ENCODE data around the gene CDC42EP4.

The CDC42EP4 gene

GRCh38 chr17:73291260-73291801 is 20.5 kb downstream of the CDC42EP4 start:
- Histone ChIP-seq H3K4me1 (ENCODE audit: low read depth, poor library complexity, severe bottlenecking) (peaks cover 24% of the 10 kb centered on the region), H3K4me2 (peak overlapping the region; percentile 98), H3K27ac (peak overlapping the region; percentile 88), H3K36me3 (ENCODE audit: insufficient read depth) (no peaks in the 10 kb centered on the region), H3K4me3 (IDR thresholded peaks at IDR 0.05; ENCODE audit: insufficient read depth, low read depth, low read length) (no peak overlapping the region), H3K27me3 (ENCODE audit: insufficient read depth, low read depth) (no peaks in the 10 kb centered on the region), H3K79me2 (ENCODE audit: insufficient read depth, low read depth) (peaks cover 7% of the 10 kb centered on the region; the same call in 1 of the 2 replicates), H3K9ac (peak overlapping the region; percentile 73), H2AFZ (ENCODE audit: low read depth) (peak overlapping the region; percentile 73), H4K20me1 (ENCODE audit: insufficient read depth) (no peaks in the 10 kb centered on the region)
- TF ChIP-seq CTCF (conservative IDR thresholded peaks at IDR 0.05; ENCODE audit: low read depth, low read length), result no peak

- no peaks in the 10 kb centered on the region for H3K36me3 ChIP-seq (ENCODE audit: insufficient read depth)
- H3K9ac ChIP-seq, result peak overlapping the region; percentile 73; the same call in 1 of the 2 replicates
- peak overlapping the region; percentile 98 for H3K4me2 ChIP-seq
- peaks cover 24% of the 10 kb centered on the region for H3K4me1 ChIP-seq (ENCODE audit: low read depth, poor library complexity, severe bottlenecking)
- H3K79me2 ChIP-seq (ENCODE audit: insufficient read depth, low read depth), result peaks cover 7% of the 10 kb centered on the region; the same call in 1 of the 2 replicates
- peak overlapping the region; percentile 73 for H2AFZ ChIP-seq (ENCODE audit: low read depth)
- H4K20me1 ChIP-seq (ENCODE audit: insufficient read depth), result no peaks in the 10 kb centered on the region
- no peak overlapping the region for H3K4me3 ChIP-seq (IDR thresholded peaks at IDR 0.05; ENCODE audit: insufficient read depth, low read depth, low read length)
- H3K27ac ChIP-seq, result peak overlapping the region; percentile 88
- no peaks in the 10 kb centered on the region for H3K27me3 ChIP-seq (ENCODE audit: insufficient read depth, low read depth)
- TF ChIP-seq CTCF (conservative IDR thresholded peaks at IDR 0.05; ENCODE audit: low read depth, low read length), result no peak
Observed at GRCh38 chr17:73290399-73291259, 21.2 kb downstream of the CDC42EP4 start.

- Histone ChIP-seq H3K9ac (no peak overlapping the region; the same call in 1 of the 2 replicates), H3K4me1 (ENCODE audit: low read depth, poor library complexity, severe bottlenecking) (peaks cover 24% of the 10 kb centered on the region), H3K4me2 (peak overlapping the region; percentile 98), H3K27me3 (ENCODE audit: insufficient read depth, low read depth) (no peaks in the 10 kb centered on the region), H2AFZ (ENCODE audit: low read depth) (no peak overlapping the region), H3K79me2 (ENCODE audit: insufficient read depth, low read depth) (peaks cover 7% of the 10 kb centered on the region; the same call in 1 of the 2 replicates), H3K36me3 (ENCODE audit: insufficient read depth) (no peaks in the 10 kb centered on the region), H3K4me3 (IDR thresholded peaks at IDR 0.05; ENCODE audit: insufficient read depth, low read depth, low read length) (no peak overlapping the region), H3K27ac (no peak overlapping the region), H4K20me1 (ENCODE audit: insufficient read depth) (no peaks in the 10 kb centered on the region)
- TF ChIP-seq CTCF (conservative IDR thresholded peaks at IDR 0.05; ENCODE audit: low read depth, low read length), result no peak
Observed at GRCh38 chr17:73289549-73290254, 22.1 kb downstream of the CDC42EP4 start.

GRCh38 chr17:73288534-73289302 is 23.1 kb downstream of the CDC42EP4 start:
- H3K4me3 ChIP-seq (IDR thresholded peaks at IDR 0.05; ENCODE audit: insufficient read depth, low read depth, low read length), result no peak overlapping the region
- H3K36me3 ChIP-seq (ENCODE audit: insufficient read depth), result no peaks in the 10 kb centered on the region
- TF ChIP-seq CTCF (conservative IDR thresholded peaks at IDR 0.05; ENCODE audit: low read depth, low read length), result no peak
- no peak overlapping the region for H2AFZ ChIP-seq (ENCODE audit: low read depth)
- no peaks in the 10 kb centered on the region for H4K20me1 ChIP-seq (ENCODE audit: insufficient read depth)
- H3K79me2 ChIP-seq (ENCODE audit: insufficient read depth, low read depth), result peaks cover 7% of the 10 kb centered on the region; the same call in 1 of the 2 replicates
- H3K4me1 ChIP-seq (ENCODE audit: low read depth, poor library complexity, severe bottlenecking), result peaks cover 24% of the 10 kb centered on the region
- H3K27me3 ChIP-seq (ENCODE audit: insufficient read depth, low read depth), result no peaks in the 10 kb centered on the region
- H3K4me2 ChIP-seq, result no peak overlapping the region
- H3K9ac ChIP-seq, result no peak overlapping the region
- no peak overlapping the region for H3K27ac ChIP-seq

All from KMS-11 (cell line).